ENCODE data around the gene ANK3. TPM values are rescaled to one million over a fixed set of nuclear protein-coding genes. Genes with fewer than 3 reads are reported as not detected.

ANK3 gene
- total RNA-seq, 6 experiments from 2014 or later = not detected

DNA sequence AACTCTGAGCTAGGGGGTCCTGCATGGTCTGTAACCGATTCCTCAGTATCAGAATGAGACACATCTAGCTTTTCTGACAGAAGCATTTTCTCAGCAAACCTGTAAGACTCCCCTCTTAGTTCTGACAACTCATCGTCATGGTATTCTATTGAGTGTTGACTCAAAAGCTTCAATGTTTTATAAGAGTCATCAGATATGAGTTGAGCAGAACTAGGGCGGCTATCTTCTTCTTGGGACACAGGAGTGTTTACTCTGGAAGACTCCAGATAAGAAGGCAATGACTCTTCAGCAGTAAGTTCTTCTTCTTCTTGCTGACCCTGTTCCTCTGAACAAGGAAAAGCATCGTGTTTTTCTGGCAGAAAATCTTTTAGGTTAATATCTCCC lies 316.3 kb downstream of the ANK3 start:
- H3K36me3 Mint-ChIP-seq (ENCODE audit: low read depth) = no peaks in the 10 kb centered on the region

DNA sequence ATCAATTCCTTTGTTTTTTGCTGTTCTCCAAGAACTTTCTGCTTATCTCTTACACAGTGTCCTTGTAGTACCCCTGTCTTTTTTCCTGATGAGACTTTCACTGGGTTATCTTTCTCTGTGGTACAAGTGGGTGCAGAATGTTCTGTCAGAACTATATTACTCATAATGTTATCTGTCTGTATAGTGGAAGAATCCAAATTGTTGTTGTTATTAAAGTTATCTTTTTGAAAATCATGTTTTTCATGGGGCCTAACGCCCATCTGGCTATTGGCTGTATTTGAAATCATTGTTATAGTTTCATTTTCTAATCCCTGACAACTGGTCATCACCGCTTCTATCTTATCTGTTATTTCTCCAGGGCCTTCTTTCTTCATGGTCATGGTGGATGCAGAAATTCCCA lies 320.4 kb downstream of the ANK3 start:
- H3K27ac Mint-ChIP-seq = no peak overlapping the region

More for the DNA sequence above, 316.3 kb downstream of the ANK3 start:
- no peak overlapping the region for H3K27ac Mint-ChIP-seq
- TF ChIP-seq, protein P1, sequence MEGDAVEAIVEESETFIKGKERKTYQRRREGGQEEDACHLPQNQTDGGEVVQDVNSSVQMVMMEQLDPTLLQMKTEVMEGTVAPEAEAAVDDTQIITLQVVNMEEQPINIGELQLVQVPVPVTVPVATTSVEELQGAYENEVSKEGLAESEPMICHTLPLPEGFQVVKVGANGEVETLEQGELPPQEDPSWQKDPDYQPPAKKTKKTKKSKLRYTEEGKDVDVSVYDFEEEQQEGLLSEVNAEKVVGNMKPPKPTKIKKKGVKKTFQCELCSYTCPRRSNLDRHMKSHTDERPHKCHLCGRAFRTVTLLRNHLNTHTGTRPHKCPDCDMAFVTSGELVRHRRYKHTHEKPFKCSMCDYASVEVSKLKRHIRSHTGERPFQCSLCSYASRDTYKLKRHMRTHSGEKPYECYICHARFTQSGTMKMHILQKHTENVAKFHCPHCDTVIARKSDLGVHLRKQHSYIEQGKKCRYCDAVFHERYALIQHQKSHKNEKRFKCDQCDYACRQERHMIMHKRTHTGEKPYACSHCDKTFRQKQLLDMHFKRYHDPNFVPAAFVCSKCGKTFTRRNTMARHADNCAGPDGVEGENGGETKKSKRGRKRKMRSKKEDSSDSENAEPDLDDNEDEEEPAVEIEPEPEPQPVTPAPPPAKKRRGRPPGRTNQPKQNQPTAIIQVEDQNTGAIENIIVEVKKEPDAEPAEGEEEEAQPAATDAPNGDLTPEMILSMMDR (IDR thresholded peaks at IDR 0.05) = no peak
- no peaks in the 10 kb centered on the region for H3K4me1 Mint-ChIP-seq (ENCODE audit: low read depth)
- H3K27me3 Mint-ChIP-seq (ENCODE audit: insufficient read depth) = peaks cover 24% of the 10 kb centered on the region
- H3K4me3 Mint-ChIP-seq = no peak overlapping the region
- no peaks in the 10 kb centered on the region for H3K9me3 Mint-ChIP-seq
- no peak for DNase-seq

GRCh38 chr10:60050366-60050765 lies 339.3 kb downstream of the ANK3 start:
- Mint-ChIP-seq H3K4me3 (no peak overlapping the region), H3K27ac (no peak overlapping the region), H3K9me3 (no peaks in the 10 kb centered on the region), H3K27me3 (ENCODE audit: insufficient read depth) (no peaks in the 10 kb centered on the region; the same call in none of the 2 replicates), H3K4me1 (ENCODE audit: low read depth) (no peaks in the 10 kb centered on the region), H3K36me3 (ENCODE audit: low read depth) (no peaks in the 10 kb centered on the region)
- DNase-seq = no peak
- TF ChIP-seq, protein P1 (IDR thresholded peaks at IDR 0.05) = no peak

More for the DNA sequence above, 320.4 kb downstream of the ANK3 start:
- peaks cover 11% of the 10 kb centered on the region for H3K27me3 Mint-ChIP-seq (ENCODE audit: insufficient read depth)
- no peaks in the 10 kb centered on the region for H3K4me1 Mint-ChIP-seq (ENCODE audit: low read depth)
- no peak overlapping the region for H3K4me3 Mint-ChIP-seq
- H3K9me3 Mint-ChIP-seq = no peaks in the 10 kb centered on the region
- H3K36me3 Mint-ChIP-seq (ENCODE audit: low read depth) = no peaks in the 10 kb centered on the region
- DNase-seq = no peak
- TF ChIP-seq, protein P1 (IDR thresholded peaks at IDR 0.05) = no peak

DNA sequence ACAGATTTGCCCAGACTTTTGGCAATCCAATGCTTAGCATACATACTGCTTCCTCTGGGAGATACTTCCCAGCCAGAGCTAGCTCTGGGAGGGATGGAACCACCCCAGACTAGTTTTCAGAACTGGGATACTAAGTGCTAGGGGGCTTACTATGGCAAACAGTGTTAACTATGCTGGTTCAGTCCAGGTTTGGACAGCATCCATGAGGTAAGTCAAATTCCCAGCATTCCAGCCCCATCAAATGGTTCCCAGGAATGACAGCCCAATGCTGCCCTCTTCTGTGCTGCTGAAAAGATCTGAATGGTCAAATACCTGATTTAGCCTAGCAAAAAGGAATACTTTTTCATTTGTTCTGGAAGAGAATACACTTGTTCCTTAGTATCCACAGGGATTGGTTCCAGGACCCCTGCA lies 341.6 kb downstream of the ANK3 start:
- Mint-ChIP-seq H3K27me3 (ENCODE audit: insufficient read depth) (peaks cover 2% of the 10 kb centered on the region), H3K4me1 (ENCODE audit: low read depth) (peaks cover 10% of the 10 kb centered on the region; the same call in 1 of the 2 replicates), H3K9me3 (no peaks in the 10 kb centered on the region), H3K36me3 (ENCODE audit: low read depth) (no peaks in the 10 kb centered on the region), H3K4me3 (no peak overlapping the region), H3K27ac (no peak overlapping the region)
- TF ChIP-seq, protein P1 (IDR thresholded peaks at IDR 0.05) = peak; percentile 47
- DNase-seq = peak; percentile 4

DNA sequence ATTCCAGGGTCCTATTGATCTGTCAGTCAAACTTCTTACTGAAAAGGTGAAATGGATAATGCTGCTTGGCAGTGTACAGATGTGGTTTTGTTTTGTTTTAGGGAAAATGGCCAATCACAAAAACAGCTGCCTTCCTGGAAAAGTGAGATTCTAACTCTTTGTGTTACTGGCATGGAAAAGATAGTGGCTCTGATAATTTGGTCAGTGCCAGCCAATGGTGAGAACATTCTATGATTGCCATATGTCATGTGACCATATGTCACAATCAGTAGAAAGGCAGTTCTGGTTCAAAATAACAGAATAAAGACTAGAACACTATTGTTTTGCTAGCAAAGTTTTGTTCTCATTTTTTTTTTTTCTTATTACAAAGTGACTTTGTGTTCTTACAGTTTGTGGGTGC lies 344.1 kb downstream of the ANK3 start:
- Mint-ChIP-seq H3K9me3 (no peaks in the 10 kb centered on the region), H3K4me3 (no peak overlapping the region), H3K4me1 (ENCODE audit: low read depth) (peaks cover 10% of the 10 kb centered on the region; the same call in 1 of the 2 replicates), H3K36me3 (ENCODE audit: low read depth) (no peaks in the 10 kb centered on the region), H3K27ac (no peak overlapping the region), H3K27me3 (ENCODE audit: insufficient read depth) (peaks cover 10% of the 10 kb centered on the region)
- no peak for DNase-seq
- TF ChIP-seq, protein P1 (IDR thresholded peaks at IDR 0.05) = no peak

DNA sequence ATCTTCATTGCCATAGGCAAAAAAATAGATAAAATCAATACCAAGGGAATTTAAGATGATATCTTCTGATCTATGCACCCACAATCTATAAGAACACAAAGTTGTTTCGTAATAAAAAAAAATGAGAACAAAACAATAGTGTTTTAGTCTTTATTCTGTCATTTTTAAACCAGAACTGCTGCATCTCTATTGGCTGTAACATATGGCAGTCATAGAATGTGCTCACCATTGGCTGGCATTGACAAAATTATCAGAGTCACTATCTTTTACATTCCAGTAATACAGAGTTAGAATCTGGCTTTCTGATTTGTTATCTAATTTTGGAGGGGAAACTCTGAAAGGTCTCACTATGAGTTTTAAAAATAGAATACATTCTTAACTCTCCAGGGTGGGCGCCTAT lies 344.7 kb downstream of the ANK3 start:
- H3K36me3 Mint-ChIP-seq (ENCODE audit: low read depth) = no peaks in the 10 kb centered on the region
- H3K4me1 Mint-ChIP-seq (ENCODE audit: low read depth) = peaks cover 10% of the 10 kb centered on the region; the same call in 1 of the 2 replicates
- TF ChIP-seq, protein P1 (IDR thresholded peaks at IDR 0.05) = no peak
- peaks cover 10% of the 10 kb centered on the region for H3K27me3 Mint-ChIP-seq (ENCODE audit: insufficient read depth)
- no peak overlapping the region for H3K4me3 Mint-ChIP-seq
- H3K9me3 Mint-ChIP-seq = no peaks in the 10 kb centered on the region
- no peak overlapping the region for H3K27ac Mint-ChIP-seq
- DNase-seq = no peak
